ENCODE measurements around the gene UGT1A7.

The UGT1A7 gene

DNA sequence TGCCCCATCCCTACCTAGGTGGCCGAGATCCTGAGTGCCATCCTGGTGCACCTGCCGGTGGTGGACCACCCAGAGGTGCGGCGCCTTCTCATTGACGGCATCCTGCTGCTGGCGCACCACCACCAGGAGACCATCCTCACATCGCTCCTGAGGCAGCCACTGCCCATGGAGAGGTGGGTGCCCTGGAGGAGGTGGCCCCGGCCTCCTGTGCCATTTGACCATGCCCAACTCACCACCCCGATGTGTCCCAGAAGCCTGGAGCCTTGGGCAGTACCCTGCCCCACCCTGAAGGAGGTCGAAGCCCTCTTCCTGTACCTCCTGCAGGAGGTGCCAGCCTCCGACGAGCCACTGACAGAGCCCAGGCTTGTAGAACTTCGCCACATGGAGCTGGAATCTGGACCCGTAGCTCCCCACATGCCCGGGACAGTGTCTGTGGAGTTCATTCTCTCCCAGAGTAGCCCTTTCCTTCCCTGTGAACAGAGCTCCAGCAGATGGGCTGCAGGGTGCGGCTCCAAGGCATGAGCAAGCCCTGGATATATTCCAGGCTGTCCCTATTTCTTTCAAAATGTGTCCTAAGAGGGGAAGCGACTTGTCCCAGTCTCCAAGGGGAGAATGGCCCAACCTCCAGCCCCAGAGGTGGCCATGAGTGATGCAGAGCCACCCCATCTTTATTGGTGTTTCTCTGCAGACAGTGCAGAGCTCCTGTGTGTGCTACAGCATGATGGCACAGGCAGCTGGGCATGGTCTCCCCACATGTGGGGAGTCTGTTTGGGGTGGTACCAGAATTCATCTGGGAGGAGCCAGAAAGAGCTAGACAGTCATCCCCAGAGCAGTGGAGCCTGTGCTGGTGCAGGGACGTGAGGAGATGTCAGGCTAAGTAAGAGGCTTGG, 138.4 kb downstream of the UGT1A7 start:
- DNase-seq, result no peak

GRCh38 chr2:233820774-233821105, 139.0 kb downstream of the UGT1A7 start:
- DNase-seq, result no peak

- DNase-seq, result no peak
Observed at GRCh38 chr2:233821196-233821595, 139.5 kb downstream of the UGT1A7 start.

DNA sequence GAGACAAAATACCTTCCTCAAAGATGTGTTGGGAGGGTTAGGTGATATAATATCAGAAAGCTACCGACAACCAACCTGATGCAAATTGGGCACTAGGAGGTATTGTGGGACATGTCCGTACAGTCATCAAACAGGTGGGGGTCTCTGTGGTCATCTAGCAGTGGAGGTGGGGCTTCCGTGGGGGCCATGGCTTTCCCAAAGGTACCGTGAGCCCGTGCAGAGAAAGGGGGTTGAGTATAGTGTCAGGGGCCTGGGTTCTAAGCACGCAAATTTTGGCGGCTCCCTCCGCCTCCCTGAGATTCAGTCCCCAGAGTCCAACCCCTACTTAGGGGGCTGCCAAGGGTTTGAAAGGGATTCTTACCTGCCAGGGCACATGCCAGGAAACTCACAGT, 140.0 kb downstream of the UGT1A7 start:
- DNase-seq, result no peak

- no peak for DNase-seq
Observed at GRCh38 chr2:233822101-233822771, 140.5 kb downstream of the UGT1A7 start.
